Lower leg skin (tissue), 4 donors: ENCODE results near the gene TRAF2. TPM values are rescaled to one million over a fixed set of nuclear protein-coding genes. Genes with fewer than 3 reads are reported as not detected.

Experiments
- DNase-seq, 2 donors: peaks; one replicate each; pipeline ENCODE4 v3.0.0-alpha.2; 2019; ENCODE audit warnings: low spot score in 2 of 2
- H3K4me3 ChIP-seq: fragments of 200-600 bp; sonication (generic); 2 replicates; pipeline ENCODE4 v1.5.1; 2017; ENCODE audit warnings: mild to moderate bottlenecking, low read depth; ENCODE audit not compliant: poor library complexity, severe bottlenecking
- CTCF ChIP-seq, 3 donors: fragments of 450-650 bp; IDR thresholded peaks; one replicate each; pipeline ENCODE4 v1.5.1; 2016; ENCODE audit warnings: antibody characterized with exemption in 3 of 3, mild to moderate bottlenecking in 3 of 3, moderate library complexity in 2 of 3
- POLR2A ChIP-seq, 2 donors: fragments of 450-650 bp; IDR thresholded peaks; one replicate each; pipeline ENCODE4 v1.6.1; 2016 to 2017; ENCODE audit warnings: antibody characterized with exemption in 2 of 2, mild to moderate bottlenecking in 1 of 2, moderate library complexity in 1 of 2
- WGBS, 2 donors: methylation state at CpG; one replicate each; pipeline ENCODE4 v1.1.5; 2018; 5-methylcytosine and 5-hydroxymethylcytosine counted together
- intact Hi-C: fragments of 100-400 bp; cut with DNase I; formaldehyde crosslinking; loops from one replicate; pipeline ENCODE4 v1.15.0; 2023; ENCODE audit warnings: low total_unique reads
- total RNA-seq, 4 donors: library from RNA; depleted of rRNA; stranded (reverse); fragments of >200 nt; gene quantifications; one replicate each; pipeline ENCODE4 v1.1.0, GENCODE V29; 2016

The TRAF2 gene
- total RNA-seq, 4 donors from 2014 or later = 13.2 to 16.7 (median 15.8) TPM

DNA sequence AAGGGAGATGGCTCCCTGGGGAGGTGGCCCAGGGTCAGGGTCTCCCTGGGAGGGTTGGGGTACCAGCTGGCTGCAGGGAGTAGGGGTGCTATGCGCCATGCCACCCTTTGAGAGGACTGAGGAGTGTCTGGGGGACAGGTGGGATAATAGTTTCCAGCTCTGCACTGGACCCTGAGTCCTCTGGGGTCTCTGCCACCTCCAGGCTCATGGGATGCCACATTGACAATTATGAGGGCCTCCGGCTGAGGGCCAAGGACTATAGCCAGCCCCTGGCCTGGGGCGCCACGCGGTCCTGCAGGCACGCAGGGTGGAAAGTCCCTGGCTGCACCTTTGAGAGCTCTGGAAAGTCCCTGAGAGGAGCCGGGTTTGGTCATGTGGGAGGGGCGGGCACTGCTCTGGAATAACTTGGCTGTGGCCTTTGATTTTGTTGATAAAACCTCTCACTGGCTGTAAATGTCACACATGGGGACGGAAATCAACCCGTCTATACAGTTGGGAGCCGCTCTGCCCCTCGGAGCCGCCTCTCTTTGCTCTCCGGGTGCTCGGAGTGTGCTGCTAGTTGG is 16.0 kb downstream of the TRAF2 start:
- 5 to 15% methylated on average over 11 to 15 of the region's 15 CpGs for WGBS, 2 donors
- no peak for TF ChIP-seq CTCF (IDR thresholded peaks at IDR 0.05)
- TF ChIP-seq POLR2A (IDR thresholded peaks at IDR 0.05) = no peak
- no peak overlapping the region for H3K4me3 ChIP-seq
- DNase-seq = peak; percentile 74 to 88
- intact Hi-C loops = no loop called here

DNA sequence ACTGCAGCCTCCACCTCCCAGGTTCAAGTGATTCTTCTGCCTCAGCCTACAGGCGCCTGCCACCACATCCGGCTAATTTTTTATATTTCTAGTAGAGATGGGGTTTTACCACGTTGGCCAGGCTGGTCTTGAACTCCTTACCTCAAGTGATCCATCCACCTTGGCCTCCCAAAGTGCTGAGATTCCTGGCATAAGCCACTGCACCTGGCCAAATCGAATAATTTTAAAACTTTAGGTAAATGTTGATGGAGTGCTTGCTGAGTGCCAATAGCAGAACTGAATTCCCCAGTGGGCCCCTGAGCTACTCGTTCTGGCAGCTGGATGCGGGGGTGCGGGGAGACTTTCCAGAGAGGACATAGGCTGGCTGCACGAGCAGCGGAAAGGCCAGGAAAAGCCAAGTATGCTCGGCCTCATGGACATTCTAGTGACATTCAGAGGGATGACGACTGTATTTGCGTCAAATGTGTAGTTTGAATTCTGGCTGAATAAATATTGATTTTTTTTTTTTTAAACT is 16.8 kb downstream of the TRAF2 start:
- 64 to 66% methylated on average over 12 of the region's 12 CpGs for WGBS, 2 donors
- DNase-seq = no peak
- intact Hi-C loops = no loop called here
- TF ChIP-seq CTCF (IDR thresholded peaks at IDR 0.05) (no peak), POLR2A (IDR thresholded peaks at IDR 0.05) (no peak)
- H3K4me3 ChIP-seq = no peak overlapping the region

- no peak for TF ChIP-seq POLR2A (IDR thresholded peaks at IDR 0.05)
- TF ChIP-seq CTCF (IDR thresholded peaks at IDR 0.05) = no peak
- intact Hi-C loops = no loop called here
- WGBS, 2 donors = 72 to 74% methylated on average over 4 of the region's 4 CpGs
- no peak for DNase-seq
- H3K4me3 ChIP-seq = no peak overlapping the region
Observed at GRCh38 chr9:136906266-136906665, 19.9 kb downstream of the TRAF2 start.

GRCh38 chr9:136907011-136907914 is 20.9 kb downstream of the TRAF2 start:
- WGBS, 2 donors = 95 to 98% methylated on average over 28 to 29 of the region's 29 CpGs
- no peak for DNase-seq
- intact Hi-C loops = no loop called here
- H3K4me3 ChIP-seq = no peak overlapping the region
- TF ChIP-seq CTCF (IDR thresholded peaks at IDR 0.05) (no peak), POLR2A (IDR thresholded peaks at IDR 0.05) (no peak)

DNA sequence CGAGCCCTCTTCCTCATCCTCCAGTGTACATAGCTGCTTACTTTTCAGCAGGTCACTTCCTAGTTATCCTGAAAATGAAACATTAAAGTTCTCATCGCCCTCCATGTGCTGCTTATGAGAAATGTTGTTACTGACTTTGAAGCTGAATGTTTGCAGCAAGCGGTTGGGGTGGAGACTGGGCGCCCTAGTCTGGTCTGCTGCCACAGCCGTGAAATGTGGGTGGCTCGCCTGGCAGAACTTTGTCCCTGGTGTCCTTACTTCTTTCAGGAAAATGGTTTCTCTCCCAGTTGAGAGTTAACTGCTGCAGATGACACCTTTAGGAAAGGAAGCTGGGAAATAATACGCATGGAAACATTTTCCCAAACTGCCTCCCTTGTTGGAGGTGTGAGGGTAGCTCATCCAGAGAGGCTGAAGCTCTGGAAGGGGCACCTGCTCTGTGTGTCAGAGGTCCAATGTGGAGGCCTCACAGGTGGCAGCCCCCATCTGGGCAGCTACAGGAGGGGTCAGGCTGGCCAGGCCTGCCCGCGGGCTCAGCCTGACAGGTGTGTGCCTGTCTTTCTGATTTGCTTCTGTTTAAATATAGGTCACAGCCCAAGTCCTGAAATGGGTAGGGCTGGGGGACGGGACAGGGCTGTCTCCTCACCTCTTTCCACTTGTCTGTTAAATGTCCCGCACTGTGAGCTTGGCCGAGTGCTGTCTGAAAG is 24.0 kb downstream of the TRAF2 start:
- no peak overlapping the region for H3K4me3 ChIP-seq
- DNase-seq = no peak
- intact Hi-C loops = no loop called here
- TF ChIP-seq CTCF (IDR thresholded peaks at IDR 0.05) (no peak), POLR2A (IDR thresholded peaks at IDR 0.05) (no peak)
- WGBS, 2 donors = 81 to 91% methylated on average over 12 of the region's 12 CpGs
